GM23248 (cell line): ENCODE measurements around the gene CARS1. TPM values are rescaled to one million over a fixed set of nuclear protein-coding genes. Genes with fewer than 3 reads are reported as not detected.

Experiments
- DNase-seq: peaks from one replicate; pipeline ENCODE4 v3.0.0-alpha.2; 2015
- H2AFZ ChIP-seq: fragments of 200-600 bp; sonication (generic); 2 replicates; pipeline ENCODE4 v1.6.1; 2016; ENCODE audit warnings: antibody characterized with exemption
- H3F3A ChIP-seq: fragments of 200-600 bp; sonication (generic); 2 replicates; pipeline ENCODE4 v1.6.1; 2016; ENCODE audit warnings: mild to moderate bottlenecking, antibody characterized with exemption, mixed run types; ENCODE audit not compliant: insufficient read depth
- H3K27ac ChIP-seq: fragments of 200-600 bp; sonication (generic); 2 replicates; pipeline ENCODE4 v1.5.1; 2016; ENCODE audit warnings: mild to moderate bottlenecking
- H3K27me3 ChIP-seq: fragments of 200-600 bp; sonication (generic); replicated peaks from 2 replicates; pipeline ENCODE4 v1.6.1; 2016; ENCODE audit warnings: mild to moderate bottlenecking; ENCODE audit not compliant: insufficient read depth
- H3K36me3 ChIP-seq: fragments of 200-600 bp; sonication (generic); 2 replicates; pipeline ENCODE4 v1.6.1; 2016; ENCODE audit warnings: low read depth, mild to moderate bottlenecking
- H3K4me1 ChIP-seq: fragments of 200-600 bp; sonication (generic); 2 replicates; pipeline ENCODE4 v1.6.1; 2016; ENCODE audit warnings: mild to moderate bottlenecking; ENCODE audit not compliant: insufficient read depth
- H3K4me2 ChIP-seq: fragments of 200-600 bp; sonication (generic); one replicate; pipeline ENCODE4 v1.6.1; 2016; ENCODE audit warnings: mild to moderate bottlenecking; ENCODE audit not compliant: unreplicated experiment
- H3K4me3 ChIP-seq: fragments of 200-600 bp; sonication (generic); 2 replicates; pipeline ENCODE4 v1.5.1; 2016; ENCODE audit warnings: mild to moderate bottlenecking
- H3K79me2 ChIP-seq: fragments of 200-600 bp; sonication (generic); 2 replicates; pipeline ENCODE4 v1.6.1; 2016; ENCODE audit warnings: mild to moderate bottlenecking; ENCODE audit not compliant: insufficient read depth
- H3K9ac ChIP-seq: fragments of 200-600 bp; sonication (generic); 2 replicates; pipeline ENCODE4 v1.6.1; 2016; ENCODE audit warnings: mild to moderate bottlenecking
- H3K9me2 ChIP-seq: fragments of 200-600 bp; sonication (generic); 2 replicates; pipeline ENCODE4 v1.6.1; 2016; ENCODE audit warnings: mixed run types, mild to moderate bottlenecking, moderate library complexity; ENCODE audit not compliant: insufficient read depth
- H3K9me3 ChIP-seq: fragments of 200-600 bp; sonication (generic); one replicate; pipeline ENCODE4 v1.6.1; 2017; ENCODE audit warnings: low read depth
- H4K20me1 ChIP-seq: fragments of 200-600 bp; sonication (generic); 2 replicates; pipeline ENCODE4 v1.6.0; 2016; ENCODE audit not compliant: insufficient read depth
- EZH2 ChIP-seq: fragments of 200-600 bp; sonication (generic); IDR thresholded peaks from 2 replicates; pipeline ENCODE4 v1.6.1; 2018; ENCODE audit warnings: antibody characterized with exemption, mild to moderate bottlenecking; ENCODE audit not compliant: insufficient read depth, poor library complexity, severe bottlenecking
- EZH2phosphoT487 ChIP-seq: fragments of 200-600 bp; sonication (generic); IDR thresholded peaks from 2 replicates; pipeline ENCODE4 v1.6.1; 2018; ENCODE audit warnings: antibody characterized with exemption, moderate library complexity, mild to moderate bottlenecking, low read depth; ENCODE audit not compliant: insufficient read depth
- WGBS, 2 experiments: methylation state at CpG; one replicate each; pipeline ENCODE4 v1.1.6; 2015 to 2017; ENCODE audit warnings: low lambda C conversion rate in 2 of 2, low coverage in 1 of 2; ENCODE audit errors: missing lambda C conversion rate in 2 of 2; 5-methylcytosine and 5-hydroxymethylcytosine counted together
- in situ Hi-C: fragments of 300-500 bp; cut with MboI; formaldehyde crosslinking; loops from 2 replicates; pipeline ENCODE4 v1.15.0; 2020
- polyA plus RNA-seq: library from polyadenylated mRNA; unstranded; fragments of >200 nt; fragmentation: Nextera tagmentation; extraction: Ambion mirVana; gene quantifications from 2 replicates; pipeline ENCODE4 v1.2.1, GENCODE V29; 2016
- total RNA-seq: library from RNA; depleted of rRNA; stranded (reverse); fragments of >200 nt; shearing (Covaris generic); gene quantifications from 2 replicates; pipeline ENCODE4 v1.2.3, GENCODE V29; 2014

CARS1 gene
- total and polyA plus RNA-seq, 2 experiments from 2014 or later = 111 to 115 TPM

GRCh38 chr11:3010004-3010403 is 47.2 kb downstream of the CARS1 start:
- 95 to 98% methylated on average over 13 of the region's 13 CpGs for WGBS, 2 experiments

GRCh38 chr11:3009481-3009880 is 47.7 kb downstream of the CARS1 start:
- Histone ChIP-seq H3F3A (peaks cover 8% of the 10 kb centered on the region; the same call in 1 of the 2 replicates), H3K36me3 (peaks cover 41% of the 10 kb centered on the region), H3K4me1 (no peaks in the 10 kb centered on the region; the same call in 1 of the 2 replicates), H3K79me2 (no peaks in the 10 kb centered on the region; the same call in 1 of the 2 replicates), H3K9ac (no peak overlapping the region), H3K4me2 (no peak overlapping the region), H2AFZ (no peak overlapping the region), H3K4me3 (no peak overlapping the region), H3K27me3 (no peaks in the 10 kb centered on the region), H3K9me2 (no peaks in the 10 kb centered on the region), H3K9me3 (no peaks in the 10 kb centered on the region), H4K20me1 (no peaks in the 10 kb centered on the region), H3K27ac (no peak overlapping the region)
- TF ChIP-seq EZH2phosphoT487 = no peak
- TF ChIP-seq EZH2 = no peak
- DNase-seq = no peak
- in situ Hi-C loops = no loop called here
- WGBS, 2 experiments = 71 to 74% methylated on average over 5 of the region's 5 CpGs

More at GRCh38 chr11:3010004-3010403, 47.2 kb downstream of the CARS1 start:
- no peak overlapping the region for H2AFZ ChIP-seq
- H3K79me2 ChIP-seq = no peaks in the 10 kb centered on the region; the same call in 1 of the 2 replicates
- H3K36me3 ChIP-seq = peaks cover 44% of the 10 kb centered on the region
- no peaks in the 10 kb centered on the region for H3K9me2 ChIP-seq
- H3K27ac ChIP-seq = no peak overlapping the region
- no peak overlapping the region for H3K4me3 ChIP-seq
- no peaks in the 10 kb centered on the region; the same call in 1 of the 2 replicates for H3K4me1 ChIP-seq
- H3K4me2 ChIP-seq = no peak overlapping the region
- DNase-seq = no peak
- H3F3A ChIP-seq = peaks cover 13% of the 10 kb centered on the region; the same call in 1 of the 2 replicates
- H4K20me1 ChIP-seq = no peaks in the 10 kb centered on the region
- no peaks in the 10 kb centered on the region for H3K9me3 ChIP-seq
- no peaks in the 10 kb centered on the region for H3K27me3 ChIP-seq
- TF ChIP-seq EZH2phosphoT487 (no peak), EZH2 (no peak)
- H3K9ac ChIP-seq = no peak overlapping the region
- in situ Hi-C loops = no loop called here

- H2AFZ ChIP-seq = no peak overlapping the region
- H3F3A ChIP-seq = peaks cover 2% of the 10 kb centered on the region; the same call in 1 of the 2 replicates
- H3K4me3 ChIP-seq = no peak overlapping the region
- H3K36me3 ChIP-seq = peaks cover 36% of the 10 kb centered on the region
- no peak for TF ChIP-seq EZH2phosphoT487
- no peak for TF ChIP-seq EZH2
- in situ Hi-C loops = no loop called here
- no peaks in the 10 kb centered on the region; the same call in 1 of the 2 replicates for H3K79me2 ChIP-seq
- H4K20me1 ChIP-seq = no peaks in the 10 kb centered on the region
- 90 to 91% methylated on average over 9 of the region's 9 CpGs for WGBS, 2 experiments
- no peaks in the 10 kb centered on the region; the same call in 1 of the 2 replicates for H3K4me1 ChIP-seq
- no peak for DNase-seq
- no peaks in the 10 kb centered on the region for H3K27me3 ChIP-seq
- no peak overlapping the region for H3K4me2 ChIP-seq
- H3K27ac ChIP-seq = no peak overlapping the region
- H3K9ac ChIP-seq = no peak overlapping the region
- no peaks in the 10 kb centered on the region for H3K9me3 ChIP-seq
- no peaks in the 10 kb centered on the region for H3K9me2 ChIP-seq
These were observed 48.4 kb downstream of the CARS1 start for GRCh38 chr11:3008746-3009336.

- no peak overlapping the region for H2AFZ ChIP-seq
- no peaks in the 10 kb centered on the region; the same call in 1 of the 2 replicates for H3K79me2 ChIP-seq
- no peaks in the 10 kb centered on the region for H3K27me3 ChIP-seq
- H3K9me2 ChIP-seq = no peaks in the 10 kb centered on the region
- WGBS, 2 experiments = 86 to 88% methylated on average over 20 of the region's 20 CpGs
- H3K9me3 ChIP-seq = no peaks in the 10 kb centered on the region
- in situ Hi-C loops = no loop called here
- H3K27ac ChIP-seq = no peak overlapping the region
- TF ChIP-seq EZH2 = no peak
- no peak for TF ChIP-seq EZH2phosphoT487
- H3K4me1 ChIP-seq = no peaks in the 10 kb centered on the region
- no peak overlapping the region for H3K4me2 ChIP-seq
- peaks cover 29% of the 10 kb centered on the region; the same call in 1 of the 2 replicates for H3K36me3 ChIP-seq
- no peak for DNase-seq
- no peak overlapping the region for H3K9ac ChIP-seq
- H4K20me1 ChIP-seq = no peaks in the 10 kb centered on the region
- H3K4me3 ChIP-seq = no peak overlapping the region
- H3F3A ChIP-seq = no peaks in the 10 kb centered on the region
These were observed 49.7 kb downstream of the CARS1 start for GRCh38 chr11:3007404-3008010.
